ENCODE data around the gene EEFSEC. TPM values are rescaled to one million over a fixed set of nuclear protein-coding genes. Genes with fewer than 3 reads are reported as not detected.

EEFSEC gene
- total and polyA plus RNA-seq, 2 of the 8 experiments (the other 6 are each of a cell fraction or from before 2014, with no cell fraction given): 13.1 to 19.8 TPM

DNA sequence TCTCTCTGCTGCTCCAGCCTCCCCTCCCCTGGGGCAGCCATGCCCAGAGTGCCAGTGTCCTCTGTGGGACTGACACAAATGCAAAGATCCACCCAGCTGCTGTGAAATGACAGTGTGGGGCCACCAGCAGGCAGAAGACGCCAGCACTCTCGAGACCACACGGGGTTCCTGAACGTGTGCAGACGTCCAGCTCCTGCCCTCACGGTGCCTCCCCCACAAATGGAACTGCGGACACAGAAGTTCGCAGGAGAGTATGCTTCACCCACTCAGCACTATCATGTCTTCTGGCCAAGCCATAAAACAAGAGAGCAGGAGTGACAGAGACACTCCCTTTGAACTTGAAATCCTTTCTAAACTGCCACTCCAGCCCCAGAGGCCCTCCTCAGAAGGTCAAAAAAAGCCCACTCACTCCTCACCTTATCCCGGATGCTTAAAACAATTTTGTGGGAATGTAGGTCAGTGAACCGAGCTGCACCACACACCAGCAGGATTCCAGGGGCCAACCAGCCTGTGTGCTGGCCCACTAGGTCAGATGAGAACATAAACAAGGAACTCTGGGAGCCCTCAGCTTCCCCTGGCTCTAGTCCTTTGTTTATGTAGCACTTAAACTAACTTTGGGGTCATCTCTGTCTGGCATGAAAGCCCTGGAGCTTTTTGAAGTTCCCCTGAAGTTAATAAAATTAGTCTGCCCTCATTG is 200.9 kb downstream of the EEFSEC start (continued):
- TF ChIP-seq, protein P1, sequence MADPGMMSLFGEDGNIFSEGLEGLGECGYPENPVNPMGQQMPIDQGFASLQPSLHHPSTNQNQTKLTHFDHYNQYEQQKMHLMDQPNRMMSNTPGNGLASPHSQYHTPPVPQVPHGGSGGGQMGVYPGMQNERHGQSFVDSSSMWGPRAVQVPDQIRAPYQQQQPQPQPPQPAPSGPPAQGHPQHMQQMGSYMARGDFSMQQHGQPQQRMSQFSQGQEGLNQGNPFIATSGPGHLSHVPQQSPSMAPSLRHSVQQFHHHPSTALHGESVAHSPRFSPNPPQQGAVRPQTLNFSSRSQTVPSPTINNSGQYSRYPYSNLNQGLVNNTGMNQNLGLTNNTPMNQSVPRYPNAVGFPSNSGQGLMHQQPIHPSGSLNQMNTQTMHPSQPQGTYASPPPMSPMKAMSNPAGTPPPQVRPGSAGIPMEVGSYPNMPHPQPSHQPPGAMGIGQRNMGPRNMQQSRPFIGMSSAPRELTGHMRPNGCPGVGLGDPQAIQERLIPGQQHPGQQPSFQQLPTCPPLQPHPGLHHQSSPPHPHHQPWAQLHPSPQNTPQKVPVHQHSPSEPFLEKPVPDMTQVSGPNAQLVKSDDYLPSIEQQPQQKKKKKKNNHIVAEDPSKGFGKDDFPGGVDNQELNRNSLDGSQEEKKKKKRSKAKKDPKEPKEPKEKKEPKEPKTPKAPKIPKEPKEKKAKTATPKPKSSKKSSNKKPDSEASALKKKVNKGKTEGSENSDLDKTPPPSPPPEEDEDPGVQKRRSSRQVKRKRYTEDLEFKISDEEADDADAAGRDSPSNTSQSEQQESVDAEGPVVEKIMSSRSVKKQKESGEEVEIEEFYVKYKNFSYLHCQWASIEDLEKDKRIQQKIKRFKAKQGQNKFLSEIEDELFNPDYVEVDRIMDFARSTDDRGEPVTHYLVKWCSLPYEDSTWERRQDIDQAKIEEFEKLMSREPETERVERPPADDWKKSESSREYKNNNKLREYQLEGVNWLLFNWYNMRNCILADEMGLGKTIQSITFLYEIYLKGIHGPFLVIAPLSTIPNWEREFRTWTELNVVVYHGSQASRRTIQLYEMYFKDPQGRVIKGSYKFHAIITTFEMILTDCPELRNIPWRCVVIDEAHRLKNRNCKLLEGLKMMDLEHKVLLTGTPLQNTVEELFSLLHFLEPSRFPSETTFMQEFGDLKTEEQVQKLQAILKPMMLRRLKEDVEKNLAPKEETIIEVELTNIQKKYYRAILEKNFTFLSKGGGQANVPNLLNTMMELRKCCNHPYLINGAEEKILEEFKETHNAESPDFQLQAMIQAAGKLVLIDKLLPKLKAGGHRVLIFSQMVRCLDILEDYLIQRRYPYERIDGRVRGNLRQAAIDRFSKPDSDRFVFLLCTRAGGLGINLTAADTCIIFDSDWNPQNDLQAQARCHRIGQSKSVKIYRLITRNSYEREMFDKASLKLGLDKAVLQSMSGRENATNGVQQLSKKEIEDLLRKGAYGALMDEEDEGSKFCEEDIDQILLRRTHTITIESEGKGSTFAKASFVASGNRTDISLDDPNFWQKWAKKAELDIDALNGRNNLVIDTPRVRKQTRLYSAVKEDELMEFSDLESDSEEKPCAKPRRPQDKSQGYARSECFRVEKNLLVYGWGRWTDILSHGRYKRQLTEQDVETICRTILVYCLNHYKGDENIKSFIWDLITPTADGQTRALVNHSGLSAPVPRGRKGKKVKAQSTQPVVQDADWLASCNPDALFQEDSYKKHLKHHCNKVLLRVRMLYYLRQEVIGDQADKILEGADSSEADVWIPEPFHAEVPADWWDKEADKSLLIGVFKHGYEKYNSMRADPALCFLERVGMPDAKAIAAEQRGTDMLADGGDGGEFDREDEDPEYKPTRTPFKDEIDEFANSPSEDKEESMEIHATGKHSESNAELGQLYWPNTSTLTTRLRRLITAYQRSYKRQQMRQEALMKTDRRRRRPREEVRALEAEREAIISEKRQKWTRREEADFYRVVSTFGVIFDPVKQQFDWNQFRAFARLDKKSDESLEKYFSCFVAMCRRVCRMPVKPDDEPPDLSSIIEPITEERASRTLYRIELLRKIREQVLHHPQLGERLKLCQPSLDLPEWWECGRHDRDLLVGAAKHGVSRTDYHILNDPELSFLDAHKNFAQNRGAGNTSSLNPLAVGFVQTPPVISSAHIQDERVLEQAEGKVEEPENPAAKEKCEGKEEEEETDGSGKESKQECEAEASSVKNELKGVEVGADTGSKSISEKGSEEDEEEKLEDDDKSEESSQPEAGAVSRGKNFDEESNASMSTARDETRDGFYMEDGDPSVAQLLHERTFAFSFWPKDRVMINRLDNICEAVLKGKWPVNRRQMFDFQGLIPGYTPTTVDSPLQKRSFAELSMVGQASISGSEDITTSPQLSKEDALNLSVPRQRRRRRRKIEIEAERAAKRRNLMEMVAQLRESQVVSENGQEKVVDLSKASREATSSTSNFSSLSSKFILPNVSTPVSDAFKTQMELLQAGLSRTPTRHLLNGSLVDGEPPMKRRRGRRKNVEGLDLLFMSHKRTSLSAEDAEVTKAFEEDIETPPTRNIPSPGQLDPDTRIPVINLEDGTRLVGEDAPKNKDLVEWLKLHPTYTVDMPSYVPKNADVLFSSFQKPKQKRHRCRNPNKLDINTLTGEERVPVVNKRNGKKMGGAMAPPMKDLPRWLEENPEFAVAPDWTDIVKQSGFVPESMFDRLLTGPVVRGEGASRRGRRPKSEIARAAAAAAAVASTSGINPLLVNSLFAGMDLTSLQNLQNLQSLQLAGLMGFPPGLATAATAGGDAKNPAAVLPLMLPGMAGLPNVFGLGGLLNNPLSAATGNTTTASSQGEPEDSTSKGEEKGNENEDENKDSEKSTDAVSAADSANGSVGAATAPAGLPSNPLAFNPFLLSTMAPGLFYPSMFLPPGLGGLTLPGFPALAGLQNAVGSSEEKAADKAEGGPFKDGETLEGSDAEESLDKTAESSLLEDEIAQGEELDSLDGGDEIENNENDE (IDR thresholded peaks at IDR 0.05; ENCODE audit: insufficient replicate concordance, low read length): no peak
- TF ChIP-seq CBX8 (IDR thresholded peaks at IDR 0.05; ENCODE audit: borderline replicate concordance, low read depth, low read length) (no peak), HDAC2 (IDR thresholded peaks at IDR 0.05; ENCODE audit: borderline replicate concordance in 1 of 2, low read depth in 2 of 2, low read length in 2 of 2) (no peak), HDAC6 (IDR thresholded peaks at IDR 0.05; ENCODE audit: low read depth, low read length) (no peak), JUND (IDR thresholded peaks at IDR 0.05; ENCODE audit: low read length) (no peak)
- TF ChIP-seq, protein P2, sequence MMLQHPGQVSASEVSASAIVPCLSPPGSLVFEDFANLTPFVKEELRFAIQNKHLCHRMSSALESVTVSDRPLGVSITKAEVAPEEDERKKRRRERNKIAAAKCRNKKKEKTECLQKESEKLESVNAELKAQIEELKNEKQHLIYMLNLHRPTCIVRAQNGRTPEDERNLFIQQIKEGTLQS (IDR thresholded peaks at IDR 0.05; ENCODE audit: insufficient read depth, low read depth, low read length): no peak
- TF ChIP-seq, protein P3, sequence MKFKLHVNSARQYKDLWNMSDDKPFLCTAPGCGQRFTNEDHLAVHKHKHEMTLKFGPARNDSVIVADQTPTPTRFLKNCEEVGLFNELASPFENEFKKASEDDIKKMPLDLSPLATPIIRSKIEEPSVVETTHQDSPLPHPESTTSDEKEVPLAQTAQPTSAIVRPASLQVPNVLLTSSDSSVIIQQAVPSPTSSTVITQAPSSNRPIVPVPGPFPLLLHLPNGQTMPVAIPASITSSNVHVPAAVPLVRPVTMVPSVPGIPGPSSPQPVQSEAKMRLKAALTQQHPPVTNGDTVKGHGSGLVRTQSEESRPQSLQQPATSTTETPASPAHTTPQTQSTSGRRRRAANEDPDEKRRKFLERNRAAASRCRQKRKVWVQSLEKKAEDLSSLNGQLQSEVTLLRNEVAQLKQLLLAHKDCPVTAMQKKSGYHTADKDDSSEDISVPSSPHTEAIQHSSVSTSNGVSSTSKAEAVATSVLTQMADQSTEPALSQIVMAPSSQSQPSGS (IDR thresholded peaks at IDR 0.05; ENCODE audit: low read length): no peak
